Endometrium (tissue), 2 donors: ENCODE results near the gene DRAXIN.

Source experiments
- FAIRE-seq: peaks from 2 replicates; lab custom pipeline; 2012; peaks lifted over from hg19 to GRCh38; lab: Jason Lieb, UNC
- donor health status: control.
- donor health status: control.

DRAXIN gene

DNA sequence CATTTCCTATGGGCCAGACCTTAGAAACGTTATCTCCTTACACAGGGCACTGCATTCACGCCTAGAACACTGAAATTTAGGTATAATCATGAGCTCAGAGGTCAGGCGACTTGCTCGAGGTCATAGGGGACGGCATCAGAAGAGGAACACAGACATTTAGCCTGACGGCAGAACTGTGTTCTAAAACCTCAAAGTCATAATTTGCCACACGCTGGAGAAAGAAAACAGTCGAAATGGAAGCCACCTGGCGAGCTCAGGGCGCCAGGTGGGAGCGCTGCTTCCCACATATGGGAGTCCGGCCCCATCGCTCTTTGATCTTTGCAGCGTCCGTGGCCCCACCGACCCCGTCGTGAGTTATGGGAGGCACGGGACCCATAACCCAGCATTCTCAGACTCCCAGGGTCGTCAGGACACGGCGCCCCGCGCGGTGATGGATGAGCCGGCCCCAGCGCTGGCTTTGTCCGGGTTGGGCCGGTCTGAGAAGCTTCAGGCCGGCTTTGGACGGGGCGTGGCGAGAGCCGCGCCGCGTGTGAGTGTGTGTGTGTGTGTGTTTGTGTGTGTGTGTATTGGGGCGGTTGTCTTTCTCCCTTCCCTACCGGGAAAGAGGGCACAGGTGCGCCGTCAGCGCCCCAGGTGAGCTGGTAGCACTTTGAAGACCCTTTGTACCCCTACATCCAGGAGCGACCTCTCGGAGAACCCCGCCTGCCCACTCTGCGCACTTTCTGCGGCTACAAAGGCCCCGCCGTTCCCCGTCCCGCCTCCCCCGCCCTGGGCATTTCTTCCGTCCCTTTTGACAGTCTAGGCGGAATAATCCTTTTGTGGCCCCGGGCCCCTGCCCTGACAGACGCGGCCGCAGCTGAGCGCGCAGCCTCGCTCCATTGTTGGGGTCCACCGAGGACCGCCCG lies 861 bp upstream of the DRAXIN start:
- FAIRE-seq = no peak

DNA sequence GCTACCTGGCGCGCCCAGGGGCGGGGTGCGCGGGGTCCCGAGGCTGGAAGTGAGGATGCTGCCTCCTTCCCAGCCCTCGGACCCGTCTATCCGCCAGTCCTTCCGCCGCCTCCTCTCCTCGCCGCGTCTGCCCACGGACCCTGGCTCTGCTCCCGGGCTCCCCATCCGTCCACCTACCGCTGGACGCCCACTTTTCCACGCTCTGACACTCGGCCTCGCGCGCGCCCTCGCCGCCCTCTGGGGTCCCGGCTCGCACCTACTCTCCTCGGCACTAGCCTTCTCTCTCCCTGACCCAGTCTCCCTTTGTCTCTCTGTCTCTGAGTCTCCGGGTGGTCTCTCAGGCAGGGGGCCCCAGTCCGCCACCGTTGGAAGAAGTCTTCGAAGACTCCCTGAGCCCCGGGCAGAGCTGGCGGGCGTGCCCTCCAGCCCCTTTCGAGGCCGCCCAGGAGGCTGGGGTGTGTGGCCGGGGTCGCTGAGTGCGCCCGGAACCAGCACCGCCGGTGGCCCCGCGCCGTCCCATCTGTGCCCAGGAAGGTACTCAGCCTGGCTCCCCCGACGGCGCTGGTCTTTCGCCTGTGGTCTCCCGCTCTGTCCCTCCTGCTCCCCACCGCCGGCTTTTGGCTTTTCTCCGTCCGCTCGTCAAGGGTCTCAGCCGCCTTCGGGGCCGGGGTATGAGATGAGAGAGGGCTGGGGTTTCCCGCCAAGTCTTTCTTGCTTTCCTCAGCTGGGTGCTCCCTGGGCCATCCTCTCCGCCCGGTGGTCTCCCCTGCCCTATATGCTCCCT lies 610 bp downstream of the DRAXIN start:
- FAIRE-seq = no peak

GRCh38 chr1:11693024-11693590 lies 1.6 kb downstream of the DRAXIN start:
- FAIRE-seq = no peak

GRCh38 chr1:11693917-11694316 lies 2.4 kb downstream of the DRAXIN start:
- FAIRE-seq = no peak

DNA sequence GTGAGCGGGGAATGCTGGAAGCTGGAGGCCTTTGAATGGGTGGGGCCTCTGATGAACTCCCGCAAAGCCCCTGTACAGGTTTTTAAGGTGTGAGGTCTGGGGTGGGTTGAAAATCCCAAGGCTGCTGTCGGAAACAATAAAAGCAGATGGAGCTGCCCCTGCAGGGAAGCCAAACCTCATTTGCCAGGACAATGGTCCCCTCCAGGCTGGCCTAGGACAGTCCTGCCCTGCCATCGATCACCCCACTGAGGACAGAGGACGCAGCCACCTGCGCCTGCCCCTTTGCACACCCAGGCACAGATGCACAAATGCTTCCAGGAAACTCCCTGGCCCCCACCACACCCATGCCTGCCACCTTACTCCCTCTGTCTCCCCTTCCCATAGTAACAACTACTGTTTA lies 4.4 kb downstream of the DRAXIN start:
- FAIRE-seq = no peak

- FAIRE-seq = no peak
These were observed 5.8 kb downstream of the DRAXIN start for GRCh38 chr1:11697188-11697892.

DNA sequence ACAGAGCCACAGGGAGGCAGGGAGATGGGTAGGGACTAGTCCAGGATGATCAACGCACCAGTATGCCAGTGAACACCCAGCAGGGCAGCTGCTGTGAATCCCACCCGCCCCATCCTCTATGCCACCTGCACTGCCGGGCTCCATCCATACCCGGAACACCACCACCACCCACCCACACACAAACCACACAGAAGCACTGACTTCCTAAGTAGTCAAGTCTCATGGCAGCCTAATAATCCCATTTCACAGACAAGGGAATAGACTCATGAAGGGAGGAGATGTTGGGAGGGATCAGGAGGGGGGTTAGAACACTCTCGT lies 6.3 kb downstream of the DRAXIN start:
- no peak for FAIRE-seq

DNA sequence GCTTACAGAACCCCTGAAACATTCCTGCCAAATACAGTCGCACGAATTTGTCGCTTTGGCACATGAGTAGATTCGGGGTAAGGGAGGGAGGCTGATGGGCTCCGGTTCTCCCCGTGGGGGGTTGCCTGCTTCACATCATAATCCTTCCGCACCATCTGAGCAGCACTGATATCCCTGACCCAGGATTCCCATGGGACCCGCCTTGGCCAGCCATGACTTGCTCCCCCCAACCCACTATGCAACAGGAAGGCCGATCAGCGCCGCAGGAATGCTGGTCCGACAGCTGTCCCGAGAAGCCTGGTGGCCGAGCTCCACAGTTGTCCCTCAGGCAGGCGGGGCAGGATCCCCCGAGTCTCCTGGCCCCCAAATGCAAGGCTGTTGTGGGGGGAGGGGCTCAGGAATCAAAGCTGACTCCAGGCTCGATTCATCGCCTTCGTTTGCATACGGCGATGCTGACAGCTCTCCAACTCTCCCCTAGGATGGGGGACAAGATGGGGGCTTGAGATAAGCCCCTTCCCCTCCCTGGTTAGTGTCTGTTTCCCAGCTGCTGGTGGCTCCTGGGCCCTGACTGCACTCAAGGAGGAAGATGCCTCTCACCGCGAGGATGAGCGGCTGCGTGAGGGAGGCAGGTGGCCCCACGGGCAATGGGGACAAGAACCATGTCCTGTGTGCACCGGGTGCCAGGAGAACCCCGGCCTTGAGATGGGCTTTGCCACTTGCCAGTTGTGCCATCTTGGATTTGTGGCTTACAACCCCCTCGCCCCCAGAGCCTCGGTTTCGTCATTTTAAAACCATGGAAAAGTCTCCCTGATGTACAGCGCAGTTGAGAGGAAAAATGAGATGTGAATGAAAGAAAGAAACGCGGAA lies 9.3 kb downstream of the DRAXIN start:
- FAIRE-seq = no peak

DNA sequence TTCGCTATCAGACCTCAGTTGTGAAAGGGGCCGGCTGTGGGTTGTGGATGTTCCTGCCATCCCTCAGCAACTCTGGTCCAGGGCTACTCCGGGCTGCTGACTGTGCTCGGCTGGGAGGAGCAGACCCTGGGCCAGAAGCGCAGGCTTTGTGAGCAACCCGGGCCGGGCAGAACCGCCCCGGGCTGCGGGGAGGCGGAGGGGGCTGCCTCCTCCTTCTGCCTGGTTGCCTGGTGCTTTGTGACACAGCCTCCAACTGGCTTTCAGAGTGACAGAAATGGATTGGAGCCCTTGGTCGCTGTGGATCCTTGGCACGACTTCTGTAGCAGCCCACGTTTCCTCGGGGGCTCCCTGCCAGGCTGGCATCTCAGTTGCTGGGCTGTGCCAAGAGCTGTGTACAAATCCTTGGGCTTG lies 10.0 kb downstream of the DRAXIN start:
- FAIRE-seq = no peak

DNA sequence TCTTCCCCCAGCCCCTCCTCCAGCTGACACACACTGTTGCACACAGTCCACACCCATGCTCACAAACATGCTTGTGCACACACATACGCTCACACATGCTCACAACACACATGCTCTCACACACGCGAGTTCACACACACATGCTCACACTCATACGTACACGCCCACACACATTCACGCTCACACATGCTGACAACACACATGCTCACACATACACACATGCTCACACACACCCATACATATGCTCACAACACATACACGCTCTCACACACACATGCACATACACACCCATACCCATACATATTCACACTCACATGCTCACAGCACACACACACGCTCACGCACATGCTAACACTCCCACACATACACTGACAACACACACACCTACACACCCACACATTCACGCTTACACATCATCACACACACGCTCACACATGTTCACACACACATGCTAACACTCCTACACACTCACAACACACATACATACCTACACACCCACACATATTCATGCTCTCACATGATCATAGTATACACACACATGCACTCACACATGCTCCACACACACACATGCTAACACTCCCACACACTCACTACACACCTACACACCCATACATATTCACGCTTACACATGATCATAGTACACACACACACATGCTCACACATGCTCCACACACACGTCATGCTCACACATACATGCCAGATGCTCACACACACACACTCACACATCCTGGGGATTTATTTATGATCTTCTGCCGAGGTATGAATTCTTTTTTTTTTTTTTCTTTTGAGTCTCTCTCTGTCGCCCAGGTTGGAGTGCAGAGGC lies 10.7 kb downstream of the DRAXIN start:
- FAIRE-seq = no peak

- FAIRE-seq = no peak
These were observed 12.1 kb downstream of the DRAXIN start for GRCh38 chr1:11703357-11704193.

DNA sequence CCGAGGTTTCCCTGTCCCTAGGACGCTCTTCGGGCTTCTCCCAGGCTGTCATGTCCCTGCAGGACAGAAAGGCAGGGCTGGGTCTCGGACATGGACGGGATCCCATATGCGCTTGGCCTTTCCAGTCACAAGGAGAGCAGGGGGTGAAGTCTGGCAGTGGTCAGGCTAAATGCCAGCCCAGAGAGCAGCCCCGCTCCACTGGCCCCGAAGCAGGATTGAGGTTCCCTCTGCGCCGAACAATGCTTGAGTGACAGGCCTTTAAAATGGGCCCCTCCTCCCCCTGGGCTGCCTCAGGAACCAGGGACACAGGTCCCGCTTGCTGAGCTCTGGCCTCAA lies 12.7 kb downstream of the DRAXIN start:
- FAIRE-seq = no peak

DNA sequence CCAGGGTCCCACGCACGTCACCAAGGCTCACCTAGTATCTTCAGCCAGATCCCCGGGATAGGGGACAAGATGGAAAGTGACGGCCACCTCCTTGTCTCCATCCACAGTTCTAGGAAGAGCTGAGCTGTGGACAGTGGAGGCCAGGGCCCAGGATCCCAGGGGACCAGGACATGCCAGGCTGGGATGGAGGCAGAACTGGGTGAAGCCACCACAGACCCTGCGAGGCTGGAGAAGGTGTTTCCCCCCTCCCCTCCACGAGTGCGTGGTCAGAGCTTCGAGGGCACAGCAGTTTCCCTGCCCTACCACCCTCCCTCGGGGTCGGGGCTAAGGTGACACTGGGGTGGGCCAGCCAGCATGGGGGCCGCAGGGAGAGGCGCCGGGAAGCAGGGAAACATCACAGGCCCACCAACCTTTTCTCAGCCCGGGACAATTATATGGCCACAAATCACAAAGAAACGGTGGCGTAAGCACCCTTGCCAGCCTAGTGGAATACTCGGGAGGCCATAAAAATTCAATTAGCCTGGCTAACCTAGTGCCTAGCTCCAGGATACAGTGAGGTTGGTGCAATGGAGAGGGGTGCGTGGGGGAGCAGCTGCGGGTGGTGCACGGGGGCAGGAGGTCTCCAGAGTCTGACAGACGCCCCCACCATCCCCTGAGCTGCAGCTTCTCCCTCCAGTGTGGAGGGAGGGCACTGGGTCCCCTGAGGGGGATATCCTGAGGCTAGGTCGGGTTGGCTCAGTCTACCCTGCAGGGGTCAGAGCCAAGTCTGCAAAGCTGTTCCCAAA lies 13.4 kb downstream of the DRAXIN start:
- FAIRE-seq = no peak

DNA sequence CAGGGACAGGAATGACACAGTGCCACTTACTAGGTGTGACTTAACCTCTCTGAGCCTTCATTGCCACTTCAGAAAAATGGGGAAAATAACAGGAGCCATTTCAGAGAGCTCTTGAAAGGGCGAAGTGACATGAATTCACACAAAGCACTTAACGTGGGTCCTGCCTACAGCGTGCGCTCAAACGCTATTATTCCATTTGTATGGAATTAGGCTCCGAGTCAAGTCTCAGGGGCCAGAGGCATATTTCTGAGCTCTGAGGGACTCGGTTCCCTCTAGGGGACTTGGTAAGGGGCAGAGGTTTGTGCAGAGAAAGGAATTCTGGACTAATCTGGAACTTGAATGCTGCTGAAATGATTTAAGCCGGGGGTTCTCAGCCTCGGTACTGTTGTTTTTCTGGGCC lies 14.1 kb downstream of the DRAXIN start:
- FAIRE-seq = no peak

DNA sequence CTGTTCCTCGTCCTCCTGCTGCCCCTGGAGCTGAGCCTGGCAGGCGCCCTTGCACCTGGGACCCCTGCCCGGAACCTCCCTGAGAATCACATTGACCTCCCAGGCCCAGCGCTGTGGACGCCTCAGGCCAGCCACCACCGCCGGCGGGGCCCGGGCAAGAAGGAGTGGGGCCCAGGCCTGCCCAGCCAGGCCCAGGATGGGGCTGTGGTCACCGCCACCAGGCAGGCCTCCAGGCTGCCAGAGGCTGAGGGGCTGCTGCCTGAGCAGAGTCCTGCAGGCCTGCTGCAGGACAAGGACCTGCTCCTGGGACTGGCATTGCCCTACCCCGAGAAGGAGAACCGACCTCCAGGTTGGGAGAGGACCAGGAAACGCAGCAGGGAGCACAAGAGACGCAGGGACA lies 14.8 kb downstream of the DRAXIN start:
- no peak for FAIRE-seq

DNA sequence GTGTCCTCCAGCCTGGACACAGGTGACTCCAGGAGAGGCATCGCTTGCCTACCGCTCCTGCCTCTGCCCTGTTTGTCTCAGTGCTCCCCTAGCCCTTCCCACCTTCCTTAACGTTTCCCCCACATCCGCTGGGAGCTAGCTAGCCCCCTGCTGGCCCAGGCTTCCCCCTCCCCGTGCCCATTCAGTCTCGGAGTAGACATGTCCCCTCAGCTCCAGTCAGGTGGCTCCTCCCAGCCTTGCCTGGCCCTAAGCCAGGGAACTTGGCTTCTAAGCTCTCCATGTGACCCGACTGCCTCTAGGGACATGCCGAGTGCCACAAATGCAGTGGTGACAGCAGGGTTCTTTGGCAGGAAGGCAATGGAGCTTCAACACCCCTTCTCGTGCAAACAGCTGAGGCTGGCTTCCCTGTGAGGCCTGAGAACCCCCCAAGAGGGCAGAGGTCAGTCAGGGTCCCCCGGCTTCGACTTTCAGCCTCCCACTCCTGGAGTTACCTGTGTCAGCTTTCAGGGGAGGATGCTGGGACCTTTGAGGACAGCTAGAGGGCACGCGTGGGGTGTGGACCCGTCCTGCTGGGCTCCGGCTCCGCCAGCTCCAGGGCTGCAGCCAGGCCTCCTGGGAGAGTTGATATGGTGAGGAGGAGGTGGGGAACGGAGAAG lies 16.2 kb downstream of the DRAXIN start:
- FAIRE-seq = no peak

GRCh38 chr1:11708554-11709350 lies 17.2 kb downstream of the DRAXIN start:
- FAIRE-seq = no peak

GRCh38 chr1:11711490-11711889 lies 20.0 kb downstream of the DRAXIN start:
- FAIRE-seq = no peak
